Endothelial cell of umbilical vein (primary cell): ENCODE results near the gene FMN1. TPM values are rescaled to one million over a fixed set of nuclear protein-coding genes. Genes with fewer than 3 reads are reported as not detected.

Source experiments
- BruUV-seq: library from RNA; stranded (reverse); fragments of 400-500 nt; replicated peaks from 2 replicates; lab custom pipeline; 2021; lab: Mats Ljungman, UMichigan
- CTCF ChIA-PET: fragments of 300-600, 350-600 bp; sonication (Branson Sonifier 250); formaldehyde crosslinking; loops from one replicate; lab custom pipeline; 2021; ENCODE audit warnings: antibody characterized with exemption, inconsistent platforms; lab: Charles Lee
- POLR2A ChIA-PET: fragments of 300-600, 350-600 bp; sonication (Branson Sonifier 250); formaldehyde crosslinking; loops from one replicate; lab custom pipeline; 2021; ENCODE audit warnings: antibody characterized with exemption, inconsistent platforms; lab: Charles Lee
- DNase-seq: peaks from one replicate; pipeline ENCODE4 v3.0.0-alpha.2; 2011; ENCODE audit warnings: low read depth, low spot score
- FAIRE-seq: peaks from 2 replicates; lab custom pipeline; 2011; peaks lifted over from hg19 to GRCh38; lab: Jason Lieb, UNC
- H2AFZ ChIP-seq: 2 replicates; pipeline ENCODE4 v1.6.0; 2012; ENCODE audit warnings: low read depth, low read length, control low read depth, inconsistent platforms
- H3K27ac ChIP-seq: 2 replicates; pipeline ENCODE4 v1.5.1; 2011; ENCODE audit warnings: low read depth, mild to moderate bottlenecking, control low read depth, low read length, moderate library complexity; ENCODE audit not compliant: insufficient read depth
- H3K27me3 ChIP-seq, 2 experiments: 2 replicates each; pipeline versions ENCODE4 v1.6.0 to v1.6.1; 2011; ENCODE audit warnings: low read length in 2 of 2, mixed read lengths in 1 of 2; ENCODE audit not compliant: control insufficient read depth in 2 of 2, insufficient read depth in 2 of 2
- H3K36me3 ChIP-seq, 2 experiments: 2 replicates in 1 of 2; 3 replicates in 1 of 2; pipeline ENCODE4 v1.5.1; 2011; ENCODE audit warnings: low read length in 2 of 2, mild to moderate bottlenecking in 1 of 2, moderate library complexity in 1 of 2; ENCODE audit not compliant: control insufficient read depth in 2 of 2, insufficient read depth in 2 of 2; ENCODE audit errors: extremely low read depth in 1 of 2
- H3K4me1 ChIP-seq: 3 replicates; pipeline ENCODE4 v1.5.1; 2011; ENCODE audit warnings: mild to moderate bottlenecking, low read length; ENCODE audit not compliant: control insufficient read depth, insufficient read depth; ENCODE audit errors: extremely low read depth
- H3K4me2 ChIP-seq: 2 replicates; pipeline ENCODE4 v1.6.1; 2011; ENCODE audit warnings: low read length, control low read depth, mixed read lengths; ENCODE audit not compliant: insufficient read depth
- H3K4me3 ChIP-seq, 3 experiments: fragments of 200-600 bp in 1 of 3; sonication (generic), shearing (Covaris generic) in 1 of 3; replicated peaks in 1 of 3; 2 replicates each; pipeline ENCODE4 v1.5.1; 2011 to 2016; ENCODE audit warnings: control low read depth in 3 of 3, low read length in 3 of 3, mild to moderate bottlenecking in 2 of 3, inconsistent platforms in 1 of 3, low read depth in 1 of 3, moderate library complexity in 1 of 3; ENCODE audit not compliant: insufficient read depth in 1 of 3
- H3K79me2 ChIP-seq: 2 replicates; pipeline ENCODE4 v1.6.0; 2012; ENCODE audit warnings: low read length, inconsistent platforms; ENCODE audit not compliant: control insufficient read depth, insufficient read depth
- H3K9ac ChIP-seq: replicated peaks from 2 replicates; pipeline ENCODE3; 2011; ENCODE audit warnings: low read length, control low read depth; ENCODE audit not compliant: insufficient read depth; ENCODE audit errors: extremely low read depth
- H3K9me1 ChIP-seq: replicated peaks from 3 replicates; pipeline ENCODE4 v1.6.0; 2011; ENCODE audit warnings: mild to moderate bottlenecking, low read length; ENCODE audit not compliant: control insufficient read depth, insufficient read depth; ENCODE audit errors: extremely low read depth
- H3K9me3 ChIP-seq: replicated peaks from 2 replicates; pipeline ENCODE4 v1.5.1; 2012; ENCODE audit warnings: low read length, inconsistent platforms; ENCODE audit not compliant: control insufficient read depth, insufficient read depth
- H4K20me1 ChIP-seq: replicated peaks from 2 replicates; pipeline ENCODE3; 2011; ENCODE audit warnings: mild to moderate bottlenecking, low read length; ENCODE audit not compliant: control insufficient read depth, insufficient read depth; ENCODE audit errors: extremely low read depth
- EZH2 ChIP-seq: IDR thresholded peaks from 2 replicates; pipeline ENCODE4 v1.6.1; 2012; ENCODE audit warnings: borderline replicate concordance, low read depth, mild to moderate bottlenecking, moderate library complexity, low read length, inconsistent platforms; ENCODE audit not compliant: severe bottlenecking
- FOS ChIP-seq: IDR thresholded peaks from 2 replicates; pipeline ENCODE4 v1.6.1; 2011; ENCODE audit warnings: mild to moderate bottlenecking, low read length, moderate library complexity, borderline replicate concordance; ENCODE audit not compliant: insufficient read depth
- GATA2 ChIP-seq: IDR thresholded peaks from 2 replicates; pipeline ENCODE4 v1.7.0; 2011; ENCODE audit warnings: low read depth, mild to moderate bottlenecking, moderate library complexity, mixed read lengths, low read length; ENCODE audit not compliant: insufficient read length, insufficient read depth
- JUN ChIP-seq: IDR thresholded peaks from 2 replicates; pipeline ENCODE4 v1.6.1; 2011; ENCODE audit warnings: borderline replicate concordance, low read depth; ENCODE audit not compliant: insufficient read length, insufficient read depth
- MYC ChIP-seq: IDR thresholded peaks from one replicate; pipeline ENCODE4 v1.6.1; 2011; ENCODE audit warnings: mild to moderate bottlenecking, low read depth, low read length
- POLR2A ChIP-seq: IDR thresholded peaks from 2 replicates; pipeline ENCODE4 v1.6.1; 2012; ENCODE audit warnings: low read depth, mild to moderate bottlenecking, control low read depth, low read length
- POLR2AphosphoS5 ChIP-seq: IDR thresholded peaks from 2 replicates; pipeline ENCODE4 v1.6.1; 2012; ENCODE audit warnings: low read depth, mild to moderate bottlenecking, control low read depth, low read length, moderate library complexity; ENCODE audit not compliant: insufficient read depth
- dilution Hi-C: fragments of 300-500 bp; cut with MboI; formaldehyde crosslinking; loops from one replicate; pipeline ENCODE4 v1.15.0; 2019; ENCODE audit warnings: low sequenced_read_pairs; ENCODE audit not compliant: extremely low pct_ligation_motif_present
- intact Hi-C: fragments of 100-400 bp; cut with micrococcal nuclease; formaldehyde crosslinking; loops from one replicate; pipeline ENCODE4 v1.10.0; 2022
- polyA plus RNA-seq, 4 experiments: library from polyadenylated mRNA; depleted of rRNA in 3 of 4; stranded (reverse) in 3 of 4; unstranded in 1 of 4; fragments of >200 nt; gene quantifications; 2 replicates each; pipeline versions ENCODE4 v1.2.1 to v1.2.3, GENCODE V29; 2011 to 2012; ENCODE audit warnings: missing spikeins in 1 of 4
- total RNA-seq: library from RNA; stranded (reverse); gene quantifications from 2 replicates; pipeline ENCODE4 v1.2.3, GENCODE V29; 2021
- TF ChIP-seq, protein P1 (sequence below): IDR thresholded peaks from 2 replicates; pipeline ENCODE4 v1.6.1; 2011; ENCODE audit not compliant: insufficient read depth, insufficient read length
- TF ChIP-seq, protein P2 (sequence below), 2 donors: IDR thresholded peaks; 1 replicate in 1 of 2; 2 replicates in 1 of 2; pipeline ENCODE4 v1.5.1; 2011; ENCODE audit warnings: low read length in 2 of 2, mild to moderate bottlenecking in 2 of 2, moderate library complexity in 2 of 2, control low read depth in 1 of 2, inconsistent platforms in 1 of 2, low read depth in 1 of 2; ENCODE audit not compliant: insufficient read depth in 1 of 2; ENCODE audit errors: extremely low read depth in 1 of 2

Gene FMN1
- total and polyA plus RNA-seq, 2 donors (not counting 3 experiments of a cell fraction or from before 2014, with no cell fraction given), result 0.01 to 0.29 TPM

- Histone ChIP-seq H3K9me3 (no peaks in the 10 kb centered on the region), H3K4me1 (no peaks in the 10 kb centered on the region), H3K27ac (no peak overlapping the region), H3K4me2 (no peak overlapping the region), H4K20me1 (no peaks in the 10 kb centered on the region), H2AFZ (no peak overlapping the region), H3K9me1 (no peaks in the 10 kb centered on the region), H3K36me3 (no peaks in the 10 kb centered on the region), H3K4me3 (no peak overlapping the region), H3K9ac (no peak overlapping the region), H3K27me3 (peaks cover 0 to 3% of the 10 kb centered on the region in 2 experiments), H3K79me2 (no peaks in the 10 kb centered on the region)
- ChIA-PET POLR2A (no interaction called here), CTCF (interaction anchor here (1.2 to 1.5 kb wide), 2 partner anchors 9 to 96 kb away, joined by 4 read pairs; no protein-coding TSS in a partner anchor)
- no peak for DNase-seq
- dilution Hi-C loops, result no loop called here
- no peak for TF ChIP-seq JUN
- TF ChIP-seq EZH2, result no peak
- TF ChIP-seq, protein P1, sequence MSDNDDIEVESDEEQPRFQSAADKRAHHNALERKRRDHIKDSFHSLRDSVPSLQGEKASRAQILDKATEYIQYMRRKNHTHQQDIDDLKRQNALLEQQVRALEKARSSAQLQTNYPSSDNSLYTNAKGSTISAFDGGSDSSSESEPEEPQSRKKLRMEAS, result no peak
- no peak for TF ChIP-seq POLR2AphosphoS5
- no peak for TF ChIP-seq FOS
- TF ChIP-seq GATA2, result no peak
- no peak for TF ChIP-seq POLR2A
- TF ChIP-seq, protein P2, sequence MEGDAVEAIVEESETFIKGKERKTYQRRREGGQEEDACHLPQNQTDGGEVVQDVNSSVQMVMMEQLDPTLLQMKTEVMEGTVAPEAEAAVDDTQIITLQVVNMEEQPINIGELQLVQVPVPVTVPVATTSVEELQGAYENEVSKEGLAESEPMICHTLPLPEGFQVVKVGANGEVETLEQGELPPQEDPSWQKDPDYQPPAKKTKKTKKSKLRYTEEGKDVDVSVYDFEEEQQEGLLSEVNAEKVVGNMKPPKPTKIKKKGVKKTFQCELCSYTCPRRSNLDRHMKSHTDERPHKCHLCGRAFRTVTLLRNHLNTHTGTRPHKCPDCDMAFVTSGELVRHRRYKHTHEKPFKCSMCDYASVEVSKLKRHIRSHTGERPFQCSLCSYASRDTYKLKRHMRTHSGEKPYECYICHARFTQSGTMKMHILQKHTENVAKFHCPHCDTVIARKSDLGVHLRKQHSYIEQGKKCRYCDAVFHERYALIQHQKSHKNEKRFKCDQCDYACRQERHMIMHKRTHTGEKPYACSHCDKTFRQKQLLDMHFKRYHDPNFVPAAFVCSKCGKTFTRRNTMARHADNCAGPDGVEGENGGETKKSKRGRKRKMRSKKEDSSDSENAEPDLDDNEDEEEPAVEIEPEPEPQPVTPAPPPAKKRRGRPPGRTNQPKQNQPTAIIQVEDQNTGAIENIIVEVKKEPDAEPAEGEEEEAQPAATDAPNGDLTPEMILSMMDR (IDR thresholded peaks at IDR 0.05; ENCODE audit: extremely low read depth in 1 of 2, insufficient read depth in 1 of 2, low read depth in 1 of 2, low read length in 2 of 2), result no peak
- no peak for TF ChIP-seq MYC
- BruUV-seq, result no TSS peak
- intact Hi-C loops, result no loop called here
- no peak for FAIRE-seq
These were observed 446.6 kb downstream of the FMN1 start for GRCh38 chr15:32747921-32748342.
